Naive thymus-derived CD4-positive, alpha-beta T cell (primary cell): ENCODE results near the gene ZBTB11. TPM values are rescaled to one million over a fixed set of nuclear protein-coding genes. Genes with fewer than 3 reads are reported as not detected.
"Not testable (repeated sequence)": the region's sequence is repeated elsewhere in the genome, so short reads cannot be mapped to it uniquely, and the experiment has no call there.

Source experiments
- ATAC-seq: fragments of 150-1000 bp; cut with Tn5 transposase; 2 replicates; pipeline ENCODE4 v1.10.0; 2021; ENCODE audit warnings: mild to moderate bottlenecking, moderate library complexity
- CTCF ChIA-PET: fragments of 350-600 bp; sonication (Branson Sonifier 250); formaldehyde crosslinking; loops from one replicate; lab custom pipeline; 2021; ENCODE audit warnings: antibody characterized with exemption; lab: Charles Lee
- POLR2A ChIA-PET: fragments of 350-600 bp; sonication (Branson Sonifier 250); formaldehyde crosslinking; loops from one replicate; lab custom pipeline; 2021; ENCODE audit warnings: antibody characterized with exemption, inconsistent platforms; lab: Charles Lee
- DNase-seq, 9 donors: peaks; one replicate each; pipeline versions ENCODE4 v3.0.0 to v3.0.0-alpha.2; 2020 to 2022; ENCODE audit warnings: mixed read lengths in 1 of 9
- H3K27ac ChIP-seq: one replicate; pipeline ENCODE4 v1.7.0; 2013; ENCODE audit warnings: mild to moderate bottlenecking, low read depth, low read length, moderate library complexity
- H3K27me3 ChIP-seq, 2 donors: one replicate each; pipeline ENCODE4 v1.7.0; 2013; ENCODE audit warnings: low read length in 2 of 2, mild to moderate bottlenecking in 2 of 2, moderate library complexity in 2 of 2; ENCODE audit not compliant: control insufficient read depth in 2 of 2, insufficient read depth in 2 of 2
- H3K36me3 ChIP-seq, 3 experiments: 1 replicate in 2 of 3; 2 replicates in 1 of 3; pipeline ENCODE4 v1.7.0; 2013; ENCODE audit warnings: low read length in 3 of 3, mild to moderate bottlenecking in 3 of 3, moderate library complexity in 1 of 3; ENCODE audit not compliant: insufficient read depth in 3 of 3, control insufficient read depth in 2 of 3
- H3K4me1 ChIP-seq, 2 donors: one replicate each; pipeline ENCODE4 v1.7.0; 2013; ENCODE audit warnings: low read length in 2 of 2, mild to moderate bottlenecking in 2 of 2, moderate library complexity in 1 of 2; ENCODE audit not compliant: control insufficient read depth in 2 of 2, insufficient read depth in 2 of 2
- H3K4me3 ChIP-seq: 2 replicates; pipeline ENCODE4 v1.7.0; 2013; ENCODE audit warnings: mild to moderate bottlenecking, low read length
- H3K9me3 ChIP-seq, 3 experiments: 1 replicate in 2 of 3; 2 replicates in 1 of 3; pipeline ENCODE4 v1.7.0; 2013; ENCODE audit warnings: low read length in 3 of 3; ENCODE audit not compliant: control insufficient read depth in 2 of 3
- H3K27ac Mint-ChIP-seq, 9 donors: one replicate each; pipeline ENCODE4 v1.8.0; 2020 to 2022; ENCODE audit warnings: mixed read lengths in 9 of 9, mild to moderate bottlenecking in 8 of 9, moderate library complexity in 5 of 9, inconsistent platforms in 2 of 9
- H3K27me3 Mint-ChIP-seq, 5 donors: one replicate each; pipeline ENCODE4 v1.8.0; 2021 to 2022; ENCODE audit warnings: mixed read lengths in 5 of 5, mild to moderate bottlenecking in 1 of 5
- H3K36me3 Mint-ChIP-seq, 5 donors: one replicate each; pipeline ENCODE4 v1.8.0; 2020 to 2022; ENCODE audit warnings: mixed read lengths in 5 of 5, mild to moderate bottlenecking in 3 of 5, inconsistent platforms in 1 of 5
- H3K4me1 Mint-ChIP-seq, 7 donors: one replicate each; pipeline ENCODE4 v1.8.0; 2020 to 2022; ENCODE audit warnings: mixed read lengths in 7 of 7, mild to moderate bottlenecking in 3 of 7, inconsistent platforms in 1 of 7
- H3K4me3 Mint-ChIP-seq, 10 donors: one replicate each; pipeline ENCODE4 v1.8.0; 2020 to 2022; ENCODE audit warnings: mild to moderate bottlenecking in 10 of 10, mixed read lengths in 10 of 10, moderate library complexity in 6 of 10, inconsistent platforms in 2 of 10
- H3K9me3 Mint-ChIP-seq, 11 donors: one replicate each; pipeline ENCODE4 v1.8.0; 2020 to 2022; ENCODE audit warnings: mixed read lengths in 11 of 11, mild to moderate bottlenecking in 4 of 11, inconsistent platforms in 1 of 11, moderate library complexity in 1 of 11
- intact Hi-C, 2 donors: fragments of 100-400 bp; cut with micrococcal nuclease; formaldehyde crosslinking; loops; one replicate each; pipeline ENCODE4 v1.15.1; 2023
- polyA plus RNA-seq, 2 donors: library from polyadenylated mRNA; unstranded; fragments of 300-500 nt; fragmentation: Illumina TruSeq; gene quantifications; one replicate each; pipeline ENCODE4 v1.2.3, GENCODE V29; 2021
- total RNA-seq, 6 experiments: library from RNA in 5 of 6; stranded (reverse) in 5 of 6; gene quantifications; 1 replicate in 5 of 6; 2 replicates in 1 of 6; pipeline ENCODE4 v1.2.3 and lab custom pipeline; 2021 to 2026

The ZBTB11 gene
- total and polyA plus RNA-seq, 7 experiments from 2014 or later: 10.5 to 68.2 (median 52.1) TPM

DNA sequence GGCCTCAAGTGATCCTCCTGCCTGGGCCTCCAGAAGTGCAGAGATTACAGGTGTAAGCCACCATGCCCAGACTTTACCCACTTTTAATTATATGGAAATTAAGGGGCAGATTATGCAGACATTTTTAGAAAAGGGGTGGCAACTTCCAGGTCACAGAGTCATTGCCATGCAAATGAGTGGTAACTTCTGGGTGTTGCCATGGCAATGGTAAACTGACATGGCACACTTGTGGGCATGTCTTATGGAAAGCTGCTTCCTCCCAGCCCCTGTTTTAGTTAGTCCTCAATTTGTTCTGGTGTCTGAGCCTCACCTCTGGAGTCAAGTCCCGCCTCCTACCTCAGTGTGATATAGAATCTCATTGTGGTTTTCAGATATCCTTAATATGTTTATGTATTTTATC is 53.3 kb downstream of the ZBTB11 start:
- no peaks in the 10 kb centered on the region for H3K9me3 ChIP-seq
- Mint-ChIP-seq H3K4me1 (no peaks in the 10 kb centered on the region), H3K27me3 (no peaks in the 10 kb centered on the region), H3K9me3 (peaks cover 0 to 7% (median 2%) of the 10 kb centered on the region in 11 donors), H3K4me3 (no peak overlapping the region), H3K36me3 (peaks cover 0 to 8% (median 3%) of the 10 kb centered on the region in 5 donors), H3K27ac (no peak overlapping the region)
- no peak for DNase-seq
- intact Hi-C loops: no loop called here
- no peaks in the 10 kb centered on the region for H3K36me3 ChIP-seq
- ChIA-PET POLR2A (interaction anchor here (0.6 kb wide), 1 partner anchor 13 kb away, joined by 3 read pairs; no protein-coding TSS in a partner anchor), CTCF (no interaction called here)
- no peak overlapping the region for H3K27ac ChIP-seq
- no peaks in the 10 kb centered on the region for H3K27me3 ChIP-seq
- no peaks in the 10 kb centered on the region for H3K4me1 ChIP-seq
- no peak overlapping the region for H3K4me3 ChIP-seq
- no peak for ATAC-seq

DNA sequence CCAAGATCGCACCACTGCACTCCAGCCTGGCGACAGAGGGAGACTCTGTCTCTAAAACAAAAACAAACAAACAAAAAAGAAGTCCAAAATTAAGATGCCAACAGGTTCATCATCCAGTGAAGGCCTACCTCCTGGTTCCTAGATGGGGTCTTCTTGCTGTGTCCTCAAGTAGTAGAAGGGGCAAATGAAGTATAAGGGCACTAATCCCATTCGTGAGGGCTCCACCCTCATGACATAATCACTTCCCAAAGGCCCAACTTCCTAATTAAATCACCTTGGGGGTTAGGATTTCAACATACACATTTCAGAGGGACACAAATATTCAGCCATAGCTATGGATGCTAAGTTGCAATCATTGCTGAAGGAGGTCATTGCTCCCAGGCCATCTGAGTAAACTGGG is 57.2 kb downstream of the ZBTB11 start:
- Histone ChIP-seq H3K27me3 (no peaks in the 10 kb centered on the region), H3K9me3 (no peaks in the 10 kb centered on the region), H3K4me3 (no peak overlapping the region), H3K27ac (no peak overlapping the region), H3K4me1 (no peaks in the 10 kb centered on the region), H3K36me3 (no peaks in the 10 kb centered on the region)
- Mint-ChIP-seq H3K9me3 (peaks cover 0 to 5% (median under 1%) of the 10 kb centered on the region in 11 donors), H3K4me3 (no peak overlapping the region), H3K27ac (no peak overlapping the region), H3K36me3 (peaks cover 0 to 6% (median under 1%) of the 10 kb centered on the region in 5 donors), H3K4me1 (no peaks in the 10 kb centered on the region), H3K27me3 (no peaks in the 10 kb centered on the region)
- intact Hi-C loops: no loop called here
- ChIA-PET POLR2A (no interaction called here), CTCF (no interaction called here)
- ATAC-seq (no peak), DNase-seq (no peak)

DNA sequence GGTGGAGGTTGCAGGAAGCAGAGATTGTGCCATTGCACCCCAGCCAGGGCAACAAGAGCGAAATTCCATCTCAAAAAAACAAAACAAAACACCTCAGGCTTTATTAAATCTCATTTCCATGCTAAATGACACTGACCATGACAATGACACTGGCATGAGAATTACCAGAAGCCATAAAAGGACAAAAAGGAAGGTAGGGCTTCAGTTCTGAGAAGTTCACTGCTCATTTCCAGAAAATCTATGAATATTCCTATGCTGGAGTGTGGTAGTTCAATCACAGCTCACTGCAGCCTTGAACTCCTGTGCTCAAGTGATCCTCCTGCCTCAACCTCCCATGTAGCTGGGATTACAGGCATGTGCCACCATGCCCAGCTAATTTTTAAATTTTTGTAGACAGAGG is 58.2 kb downstream of the ZBTB11 start:
- no peak for DNase-seq
- H3K9me3 ChIP-seq: no peaks in the 10 kb centered on the region
- H3K27ac ChIP-seq: no peak overlapping the region
- no peaks in the 10 kb centered on the region for H3K4me1 ChIP-seq
- no peak for ATAC-seq
- peaks cover 0 to 5% (median 0%) of the 10 kb centered on the region in 11 donors for H3K9me3 Mint-ChIP-seq
- no peaks in the 10 kb centered on the region for H3K36me3 ChIP-seq
- H3K36me3 Mint-ChIP-seq: peaks cover 0 to 5% (median 0%) of the 10 kb centered on the region in 5 donors
- intact Hi-C loops: no loop called here
- H3K27me3 Mint-ChIP-seq: no peaks in the 10 kb centered on the region
- ChIA-PET POLR2A (no interaction called here), CTCF (no interaction called here)
- H3K27me3 ChIP-seq: no peaks in the 10 kb centered on the region
- no peak overlapping the region for H3K4me3 ChIP-seq
- no peak overlapping the region for H3K4me3 Mint-ChIP-seq
- H3K27ac Mint-ChIP-seq: no peak overlapping the region
- no peaks in the 10 kb centered on the region for H3K4me1 Mint-ChIP-seq

- peaks cover 0 to 5% (median 0%) of the 10 kb centered on the region in 11 donors for H3K9me3 Mint-ChIP-seq
- no peaks in the 10 kb centered on the region for H3K36me3 ChIP-seq
- intact Hi-C loops: no loop called here
- ChIA-PET POLR2A (no interaction called here), CTCF (no interaction called here)
- no peaks in the 10 kb centered on the region for H3K4me1 Mint-ChIP-seq
- H3K36me3 Mint-ChIP-seq: peaks cover 0 to 8% (median 0%) of the 10 kb centered on the region in 5 donors
- no peak overlapping the region for H3K4me3 Mint-ChIP-seq
- no peak overlapping the region for H3K27ac ChIP-seq
- no peaks in the 10 kb centered on the region for H3K27me3 ChIP-seq
- H3K27me3 Mint-ChIP-seq: no peaks in the 10 kb centered on the region
- H3K27ac Mint-ChIP-seq: no peak overlapping the region
- no peaks in the 10 kb centered on the region for H3K9me3 ChIP-seq
- ATAC-seq (no peak), DNase-seq (no peak)
- no peak overlapping the region for H3K4me3 ChIP-seq
- no peaks in the 10 kb centered on the region for H3K4me1 ChIP-seq
Measured at GRCh38 chr3:101617478-101617877, 59.5 kb downstream of the ZBTB11 start.

- no peak overlapping the region for H3K27ac Mint-ChIP-seq
- no peaks in the 10 kb centered on the region for H3K4me1 Mint-ChIP-seq
- Histone ChIP-seq H3K27me3 (no peaks in the 10 kb centered on the region), H3K4me3 (no peak overlapping the region), H3K9me3 (no peaks in the 10 kb centered on the region), H3K27ac (no peak overlapping the region), H3K4me1 (no peaks in the 10 kb centered on the region), H3K36me3 (no peaks in the 10 kb centered on the region)
- no peak overlapping the region for H3K4me3 Mint-ChIP-seq
- no peak for ATAC-seq
- no peaks in the 10 kb centered on the region for H3K27me3 Mint-ChIP-seq
- POLR2A ChIA-PET: no interaction called here
- H3K9me3 Mint-ChIP-seq: peaks cover 0 to 5% (median 0%) of the 10 kb centered on the region in 11 donors
- CTCF ChIA-PET: no interaction called here
- H3K36me3 Mint-ChIP-seq: peaks cover 0 to 8% (median 0%) of the 10 kb centered on the region in 5 donors
- DNase-seq: no peak
- intact Hi-C loops: no loop called here
Measured at GRCh38 chr3:101615525-101615924, 61.4 kb downstream of the ZBTB11 start.

DNA sequence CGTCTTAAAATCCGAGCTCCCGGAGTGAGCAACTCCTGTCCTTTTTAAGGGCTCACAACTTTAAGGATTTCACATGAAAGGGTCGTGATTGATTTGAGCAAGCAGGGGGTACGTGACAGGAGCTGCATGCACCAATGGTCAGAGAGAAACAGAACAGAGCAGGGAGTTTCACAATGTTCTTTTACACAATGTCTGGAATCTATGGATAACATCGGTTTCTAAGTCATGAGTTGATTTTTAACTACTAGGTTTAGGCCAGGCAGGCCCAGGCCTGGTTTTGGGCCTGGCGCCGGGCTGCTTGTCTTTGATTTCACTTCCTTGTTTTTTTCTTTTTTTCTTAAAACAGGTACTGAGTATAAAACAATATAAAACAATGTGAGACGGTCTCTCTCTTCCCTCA is 63.9 kb downstream of the ZBTB11 start:
- H3K4me3 ChIP-seq, H3K27me3 ChIP-seq, H3K9me3 Mint-ChIP-seq, H3K4me1 Mint-ChIP-seq, intact Hi-C loops, H3K4me1 ChIP-seq, H3K27ac ChIP-seq, H3K27me3 Mint-ChIP-seq, DNase-seq, H3K36me3 Mint-ChIP-seq, H3K36me3 ChIP-seq, ATAC-seq, H3K4me3 Mint-ChIP-seq, H3K9me3 ChIP-seq, CTCF ChIA-PET: not testable (repeated sequence)
- POLR2A ChIA-PET: interaction anchor here (0.6 to 1.2 kb wide), 2 partner anchors 38 to 50 kb away, joined by 3 read pairs; partner anchors contain the start of gene PCNP
- H3K27ac Mint-ChIP-seq: peak overlapping the region in 2 of 9 donors; percentile 56 to 67

GRCh38 chr3:101611023-101611422 is 65.9 kb downstream of the ZBTB11 start:
- ATAC-seq (no peak), DNase-seq (no peak)
- no peak overlapping the region for H3K4me3 Mint-ChIP-seq
- POLR2A ChIA-PET: interaction anchor here (0.7 kb wide), 1 partner anchor 12 kb away, joined by 3 read pairs; no protein-coding TSS in a partner anchor
- no peak overlapping the region for H3K27ac Mint-ChIP-seq
- H3K27me3 Mint-ChIP-seq: no peaks in the 10 kb centered on the region
- no peak overlapping the region for H3K27ac ChIP-seq
- no peaks in the 10 kb centered on the region for H3K36me3 ChIP-seq
- H3K9me3 ChIP-seq: no peaks in the 10 kb centered on the region
- no peak overlapping the region for H3K4me3 ChIP-seq
- intact Hi-C loops: no loop called here
- H3K36me3 Mint-ChIP-seq: peaks cover 0 to 3% (median 0%) of the 10 kb centered on the region in 5 donors
- CTCF ChIA-PET: no interaction called here
- no peaks in the 10 kb centered on the region for H3K4me1 Mint-ChIP-seq
- no peaks in the 10 kb centered on the region for H3K4me1 ChIP-seq
- H3K9me3 Mint-ChIP-seq: no peaks in the 10 kb centered on the region
- H3K27me3 ChIP-seq: no peaks in the 10 kb centered on the region
